GM12865 (cell line): ENCODE measurements around the gene PSMB7.

Experiments
- DNase-seq: peaks from one replicate; pipeline ENCODE4 v3.0.0; 2010; ENCODE audit warnings: low read depth
- H3K4me3 ChIP-seq: 2 replicates; pipeline ENCODE4 v1.5.1; 2011; ENCODE audit warnings: mild to moderate bottlenecking, low read depth, low read length, control low read depth
- CTCF ChIP-seq: IDR thresholded peaks from 2 replicates; pipeline ENCODE4 v1.5.1; 2011; ENCODE audit warnings: low read length, control low read depth, low read depth, inconsistent platforms; ENCODE audit not compliant: insufficient read depth; ENCODE audit errors: missing control alignments

The PSMB7 gene

DNA sequence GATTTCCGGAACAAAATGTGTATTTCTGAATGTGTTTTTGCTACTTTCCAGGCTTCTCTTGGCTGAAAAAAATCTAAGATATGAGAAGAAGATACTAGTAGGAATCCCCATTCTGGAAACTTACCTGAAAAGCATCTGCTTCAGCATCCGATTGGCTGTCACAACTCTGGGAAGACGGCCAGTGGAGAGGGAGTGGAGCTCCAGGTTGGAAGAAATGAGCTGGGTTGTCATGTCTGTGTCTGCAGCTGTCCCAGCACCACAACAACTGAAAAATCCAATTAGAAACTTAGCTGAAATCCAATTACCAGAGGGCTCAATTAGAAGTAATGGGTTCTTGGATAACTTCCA, 3.0 kb downstream of the PSMB7 start:
- TF ChIP-seq CTCF: no peak
- no peak for DNase-seq

DNA sequence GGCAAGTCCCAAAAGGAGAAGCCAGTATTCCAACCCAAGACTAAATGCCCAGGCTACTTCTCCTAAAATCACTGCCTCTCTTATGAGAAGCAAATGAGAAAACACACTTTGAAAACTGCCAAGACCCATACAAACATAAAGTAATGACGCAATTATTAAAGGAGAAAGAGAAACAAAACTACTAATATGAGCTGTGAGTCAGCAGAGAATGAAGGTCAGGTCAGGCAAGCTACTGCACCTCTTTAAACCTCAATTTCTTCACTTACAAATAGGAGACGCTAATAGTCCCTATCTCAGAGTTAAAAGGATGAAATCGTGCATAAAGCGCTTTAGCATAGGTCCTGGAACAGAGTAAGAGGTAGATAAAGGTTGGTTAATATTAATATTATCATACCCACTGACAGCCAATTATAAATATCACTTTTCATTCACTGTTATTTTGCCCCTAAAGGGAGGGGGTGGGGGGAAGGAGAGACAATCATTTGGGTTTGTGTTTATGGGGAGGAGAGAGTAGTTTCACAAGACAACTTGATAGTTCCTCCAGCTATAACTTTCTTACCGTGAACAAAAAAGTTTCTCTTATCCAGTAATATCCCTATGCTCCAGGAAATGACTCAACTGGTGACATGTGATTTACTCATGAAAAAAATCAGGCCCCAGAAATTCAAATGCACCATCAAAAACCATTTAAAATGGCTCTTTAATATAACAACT, 3.6 kb downstream of the PSMB7 start:
- H3K4me3 ChIP-seq: no peak overlapping the region
- no peak for TF ChIP-seq CTCF
- no peak for DNase-seq

More for the DNA sequence above, 3.0 kb downstream of the PSMB7 start:
- no peak overlapping the region for H3K4me3 ChIP-seq

- H3K4me3 ChIP-seq: no peak overlapping the region
- no peak for TF ChIP-seq CTCF
- DNase-seq: no peak
These were observed 4.8 kb downstream of the PSMB7 start for GRCh38 chr9:124410321-124410913.

- no peak for TF ChIP-seq CTCF
- H3K4me3 ChIP-seq: no peak overlapping the region
- DNase-seq: no peak
These were observed 5.8 kb downstream of the PSMB7 start for GRCh38 chr9:124409410-124409809.

GRCh38 chr9:124403246-124403645, 12.0 kb downstream of the PSMB7 start:
- no peak for TF ChIP-seq CTCF
- DNase-seq: no peak
- H3K4me3 ChIP-seq: no peak overlapping the region

DNA sequence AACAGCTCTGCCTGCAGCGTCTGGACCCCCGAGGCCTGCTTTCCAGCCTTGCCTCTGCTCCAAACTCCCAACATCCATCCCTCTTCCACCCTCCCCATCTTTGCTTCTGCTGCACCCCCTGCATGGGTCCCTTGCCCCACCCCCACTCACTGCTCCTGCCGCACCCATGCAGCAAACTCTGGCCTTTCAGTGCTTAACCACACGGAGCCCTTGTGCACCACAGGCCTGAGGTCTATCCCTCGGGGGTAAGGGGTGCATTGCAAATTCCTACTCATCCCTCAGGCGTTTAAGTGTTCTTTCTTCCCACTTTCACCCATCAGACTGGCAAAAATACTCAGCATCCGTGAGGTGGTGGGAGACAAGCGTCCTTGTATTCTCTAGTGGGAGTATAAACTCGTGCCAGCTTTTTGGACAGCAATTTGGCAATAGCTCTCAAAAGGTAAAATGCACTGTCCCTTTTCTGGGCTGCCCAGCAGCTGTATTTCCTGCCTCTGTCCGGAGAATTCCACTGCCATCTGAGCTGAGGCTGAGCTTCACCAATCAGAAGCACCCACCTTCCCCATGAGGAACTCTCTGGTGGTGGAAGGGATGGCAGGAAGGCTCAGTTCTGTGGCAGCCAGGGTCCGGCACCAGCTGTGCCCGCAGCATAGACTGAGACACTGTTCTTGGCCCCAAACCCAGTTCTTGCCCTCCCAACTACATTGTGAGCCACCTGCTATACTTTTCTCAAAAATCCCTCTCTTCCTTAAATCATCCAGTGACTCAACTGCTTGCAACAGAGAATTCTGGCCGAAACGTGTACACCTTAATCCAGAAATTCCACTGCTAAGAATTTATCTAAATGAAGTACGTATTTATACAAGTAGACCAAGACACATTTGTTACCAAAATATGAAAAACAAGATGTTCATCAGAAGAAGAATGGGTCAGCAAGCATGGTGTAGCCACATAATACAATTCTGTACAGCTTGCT, 15.0 kb downstream of the PSMB7 start:
- no peak for DNase-seq
- TF ChIP-seq CTCF: no peak
- no peak overlapping the region for H3K4me3 ChIP-seq
